Neuronal stem cell (in vitro differentiated cells): Measurements from ENCODE around the gene PPP2R2B. TPM values are rescaled to one million over a fixed set of nuclear protein-coding genes. Genes with fewer than 3 reads are reported as not detected.

Experiments
- small RNA-seq: library from polyadenylated mRNA; stranded (forward); fragments of <200 nt; extraction: miRNeasy Mini kit (QIAGEN cat#:217004); gene quantifications from one replicate; pipeline ENCODE3, GENCODE V24; 2013; ENCODE audit not compliant: insufficient read depth

PPP2R2B gene

Small RNA genes within 50 kb of the gene (small RNA-seq; reads per million reads assigned to genes)
- gene RN7SL791P, result not detected
